ENCODE data around the gene ATXN7L1. TPM values are rescaled to one million over a fixed set of nuclear protein-coding genes. Genes with fewer than 3 reads are reported as not detected.

ATXN7L1 gene
- total and polyA plus RNA-seq, 7 donors: 1.2 to 6.0 (median 3.0) TPM

DNA sequence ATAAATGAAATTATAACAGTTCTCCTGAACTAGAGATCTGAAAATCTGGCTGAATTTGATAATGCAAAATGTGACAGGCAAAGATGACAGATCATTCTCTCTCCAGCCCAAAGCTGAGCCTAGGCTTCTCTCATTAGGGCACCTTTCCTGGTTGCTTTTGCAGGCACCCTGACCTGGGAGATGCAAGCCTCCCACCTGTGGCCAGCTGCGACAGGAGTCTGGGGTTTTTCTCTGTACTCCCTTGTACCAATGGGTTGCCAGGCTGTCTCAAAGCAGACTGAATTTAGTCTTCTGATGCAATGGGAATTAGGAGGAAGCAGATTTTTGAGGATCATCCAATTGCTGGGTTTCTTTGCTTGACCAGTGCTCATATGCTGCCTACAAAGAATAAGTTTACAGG is 210.1 kb downstream of the ATXN7L1 start:
- intact Hi-C loops (cut with DNase I): no loop called here
- H3K27me3 ChIP-seq (ENCODE audit: insufficient read depth in 3 of 3, low read length in 2 of 3): no peaks in the 10 kb centered on the region
- ATAC-seq: no peak
- TF ChIP-seq, protein P1, sequence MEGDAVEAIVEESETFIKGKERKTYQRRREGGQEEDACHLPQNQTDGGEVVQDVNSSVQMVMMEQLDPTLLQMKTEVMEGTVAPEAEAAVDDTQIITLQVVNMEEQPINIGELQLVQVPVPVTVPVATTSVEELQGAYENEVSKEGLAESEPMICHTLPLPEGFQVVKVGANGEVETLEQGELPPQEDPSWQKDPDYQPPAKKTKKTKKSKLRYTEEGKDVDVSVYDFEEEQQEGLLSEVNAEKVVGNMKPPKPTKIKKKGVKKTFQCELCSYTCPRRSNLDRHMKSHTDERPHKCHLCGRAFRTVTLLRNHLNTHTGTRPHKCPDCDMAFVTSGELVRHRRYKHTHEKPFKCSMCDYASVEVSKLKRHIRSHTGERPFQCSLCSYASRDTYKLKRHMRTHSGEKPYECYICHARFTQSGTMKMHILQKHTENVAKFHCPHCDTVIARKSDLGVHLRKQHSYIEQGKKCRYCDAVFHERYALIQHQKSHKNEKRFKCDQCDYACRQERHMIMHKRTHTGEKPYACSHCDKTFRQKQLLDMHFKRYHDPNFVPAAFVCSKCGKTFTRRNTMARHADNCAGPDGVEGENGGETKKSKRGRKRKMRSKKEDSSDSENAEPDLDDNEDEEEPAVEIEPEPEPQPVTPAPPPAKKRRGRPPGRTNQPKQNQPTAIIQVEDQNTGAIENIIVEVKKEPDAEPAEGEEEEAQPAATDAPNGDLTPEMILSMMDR (IDR thresholded peaks at IDR 0.05): no peak
- peaks cover 0 to 17% of the 10 kb centered on the region in 2 donors for H3K36me3 ChIP-seq (ENCODE audit: insufficient read depth in 1 of 2, low read depth in 1 of 2)
- H3K4me1 ChIP-seq: no peaks in the 10 kb centered on the region
- H3K4me3 ChIP-seq: no peak overlapping the region
- DNase-seq: no peak
- 96 to 100% (median 96%) methylated on average over 1 of the region's 1 CpG for WGBS, 3 donors
- H3K27ac ChIP-seq: no peak overlapping the region
- H3K9me3 ChIP-seq: no peaks in the 10 kb centered on the region

DNA sequence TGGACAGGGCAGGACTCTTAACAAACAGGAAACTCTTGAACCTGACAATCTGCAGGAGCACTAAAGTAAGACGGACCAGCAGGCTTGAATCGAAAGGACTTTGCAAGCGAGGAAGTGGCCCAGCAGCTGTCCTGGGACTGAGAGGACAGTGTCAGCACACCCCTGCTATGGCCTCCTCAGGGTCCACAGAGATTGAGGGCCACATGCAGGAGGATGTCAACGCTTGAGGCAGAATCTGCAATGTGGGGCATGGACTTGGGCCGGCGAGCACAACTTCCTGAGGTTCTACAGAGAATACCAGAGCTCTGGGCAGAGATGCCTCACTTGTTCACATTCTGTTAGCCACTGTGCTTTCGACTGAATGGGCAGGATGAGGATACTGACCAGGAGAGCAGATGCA is 210.7 kb downstream of the ATXN7L1 start:
- no peaks in the 10 kb centered on the region for H3K4me1 ChIP-seq
- no peak overlapping the region for H3K4me3 ChIP-seq
- H3K27me3 ChIP-seq (ENCODE audit: insufficient read depth in 3 of 3, low read length in 2 of 3): no peaks in the 10 kb centered on the region
- TF ChIP-seq, protein P1 (IDR thresholded peaks at IDR 0.05): no peak
- intact Hi-C loops (cut with DNase I): no loop called here
- DNase-seq: no peak
- WGBS, 3 donors: 91 to 92% (median 91%) methylated on average over 7 of the region's 7 CpGs
- no peaks in the 10 kb centered on the region for H3K9me3 ChIP-seq
- ATAC-seq: no peak
- no peak overlapping the region for H3K27ac ChIP-seq
- peaks cover 0 to 17% of the 10 kb centered on the region in 2 donors for H3K36me3 ChIP-seq (ENCODE audit: insufficient read depth in 1 of 2, low read depth in 1 of 2)

DNA sequence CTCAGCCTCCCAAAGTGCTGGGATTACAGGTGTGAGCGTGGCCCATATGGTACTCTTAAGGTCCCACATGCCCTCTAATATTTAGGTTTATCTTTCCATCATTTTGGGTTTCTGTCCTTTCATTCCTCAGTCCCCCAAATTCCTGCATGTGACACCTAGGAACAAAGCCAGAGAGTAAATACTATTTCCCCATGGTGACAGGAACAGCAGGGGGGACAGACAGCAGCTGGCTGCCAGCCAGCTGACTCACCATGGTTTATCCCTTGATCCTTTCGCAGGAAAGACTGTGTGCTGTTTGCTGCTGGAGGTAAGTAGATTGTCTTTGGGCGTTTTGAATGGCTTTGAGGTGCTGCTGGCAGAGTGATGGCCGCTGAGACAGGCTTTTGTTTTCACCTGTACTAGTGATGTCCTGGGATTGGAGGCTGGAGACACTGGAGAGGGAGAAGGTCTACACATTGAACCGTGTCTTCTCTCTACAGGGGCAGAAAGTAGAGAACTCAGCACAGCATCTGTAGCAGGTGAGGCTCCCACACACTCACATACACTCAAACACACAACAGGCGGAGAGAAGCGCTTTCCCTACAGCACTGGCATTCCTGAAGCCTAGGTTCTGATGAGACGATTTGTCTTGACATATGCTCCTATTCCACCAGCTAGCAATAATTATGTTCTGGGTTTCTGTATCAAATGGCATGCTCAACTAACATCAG is 211.4 kb downstream of the ATXN7L1 start:
- H3K4me3 ChIP-seq: no peak overlapping the region
- intact Hi-C loops (cut with DNase I): no loop called here
- H3K36me3 ChIP-seq (ENCODE audit: insufficient read depth in 1 of 2, low read depth in 1 of 2): peaks cover 0 to 17% of the 10 kb centered on the region in 2 donors
- DNase-seq (no peak), ATAC-seq (no peak)
- no peaks in the 10 kb centered on the region for H3K4me1 ChIP-seq
- WGBS, 3 donors: 79 to 84% (median 79%) methylated on average over 8 of the region's 8 CpGs
- H3K27me3 ChIP-seq (ENCODE audit: insufficient read depth in 3 of 3, low read length in 2 of 3): no peaks in the 10 kb centered on the region
- no peaks in the 10 kb centered on the region for H3K9me3 ChIP-seq
- no peak overlapping the region for H3K27ac ChIP-seq
- TF ChIP-seq, protein P1 (IDR thresholded peaks at IDR 0.05): no peak

DNA sequence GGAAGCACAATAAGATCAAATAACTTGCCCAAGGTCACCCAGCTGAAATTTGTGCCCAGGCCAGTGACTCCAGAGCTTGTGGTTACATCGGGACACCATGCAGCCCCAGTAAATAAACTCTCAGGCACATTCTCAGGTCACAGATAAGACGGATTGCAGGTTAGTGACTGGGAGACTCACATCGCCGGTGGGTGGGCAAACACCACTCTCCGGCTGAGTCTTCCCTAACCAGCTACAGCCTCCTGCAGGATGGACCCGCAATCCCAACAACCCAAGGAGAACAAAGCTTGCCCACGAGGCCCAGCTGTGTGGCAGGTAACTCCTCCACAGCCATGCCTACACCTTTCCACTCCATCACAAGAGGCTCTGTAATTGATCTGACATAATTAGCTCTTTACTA is 213.4 kb downstream of the ATXN7L1 start:
- WGBS, 3 donors: 94 to 95% (median 95%) methylated on average over 7 of the region's 7 CpGs
- intact Hi-C loops (cut with DNase I): no loop called here
- no peak for DNase-seq

More for the DNA sequence above, 213.4 kb downstream of the ATXN7L1 start:
- Histone ChIP-seq H3K27me3 (ENCODE audit: insufficient read depth in 3 of 3, low read length in 2 of 3) (no peaks in the 10 kb centered on the region), H3K36me3 (ENCODE audit: insufficient read depth in 1 of 2, low read depth in 1 of 2) (peaks cover 0 to 17% of the 10 kb centered on the region in 2 donors), H3K4me3 (no peak overlapping the region), H3K9me3 (no peaks in the 10 kb centered on the region), H3K4me1 (no peaks in the 10 kb centered on the region), H3K27ac (no peak overlapping the region)
- no peak for ATAC-seq
- TF ChIP-seq, protein P1 (IDR thresholded peaks at IDR 0.05): no peak

Data from psoas muscle (tissue), 8 donors.